HepG2 (cell line): ENCODE measurements around the gene POLA1.

Experiments used
- IRF1 ChIP-seq: sonication (generic); formaldehyde crosslinking; IDR thresholded peaks from 2 replicates; pipeline ENCODE4 v1.4.0; 2020; ENCODE audit warnings: low read depth, mild to moderate bottlenecking, missing genetic modification reagents
- MAFK ChIP-seq, 2 experiments: IDR thresholded peaks in 1 of 2; conservative IDR thresholded peaks in 1 of 2; 2 replicates each; pipeline ENCODE4 v1.6.1; 2011; ENCODE audit warnings: improper control_type of control experiment in 2 of 2, low read length in 2 of 2
- MYC ChIP-seq: sonication (generic); formaldehyde crosslinking; IDR thresholded peaks from 2 replicates; pipeline ENCODE4 v1.9.0; 2021; ENCODE audit warnings: missing genetic modification reagents, borderline replicate concordance
- POLR2A ChIP-seq, 2 experiments: IDR thresholded peaks; 2 replicates each; pipeline ENCODE4 v1.6.1; 2011; ENCODE audit warnings: low read depth in 2 of 2, low read length in 2 of 2, mild to moderate bottlenecking in 1 of 2, moderate library complexity in 1 of 2; ENCODE audit not compliant: insufficient read depth in 1 of 2
- RERE ChIP-seq: IDR thresholded peaks from 2 replicates; pipeline ENCODE4 v1.6.1; 2016; ENCODE audit warnings: low read depth, missing genetic modification reagents, missing compliant biosample characterization
- ZNF703 ChIP-seq: sonication (generic); formaldehyde crosslinking; IDR thresholded peaks from 2 replicates; pipeline ENCODE4 v1.5.1; 2020; ENCODE audit warnings: missing genetic modification reagents, mild to moderate bottlenecking, moderate library complexity, borderline replicate concordance
- ZSCAN20 ChIP-seq: sonication (generic); formaldehyde crosslinking; IDR thresholded peaks from 2 replicates; pipeline ENCODE4 v1.4.0; 2020; ENCODE audit warnings: missing genetic modification reagents, mild to moderate bottlenecking, borderline replicate concordance
- TF ChIP-seq, protein P1 (sequence below): sonication (generic); formaldehyde crosslinking; IDR thresholded peaks from 2 replicates; pipeline ENCODE4 v1.5.0; 2020; ENCODE audit warnings: mild to moderate bottlenecking, missing genetic modification reagents, moderate library complexity

DNA sequence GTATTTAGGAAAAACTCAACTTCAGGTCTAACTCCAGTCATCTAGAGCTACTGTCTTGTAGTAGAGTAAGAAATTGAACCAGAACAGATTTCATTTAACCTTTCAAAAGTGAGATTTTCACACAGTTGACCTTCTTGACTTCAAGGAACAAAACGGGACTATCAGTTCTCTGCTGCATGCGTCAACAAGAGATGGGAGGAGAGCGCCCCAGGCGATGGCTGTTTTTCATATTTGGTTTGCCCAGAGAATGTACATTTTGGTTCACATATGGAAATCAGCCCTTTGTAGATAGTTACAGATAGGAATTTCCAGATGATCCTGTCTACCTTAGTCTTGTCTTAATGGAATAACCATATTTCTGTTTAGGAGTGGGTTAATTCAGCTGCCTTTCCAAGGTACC is 158.1 kb downstream of the POLA1 start:
- no peak for TF ChIP-seq ZSCAN20 (CRISPR knock-in tag)
- no peak for TF ChIP-seq MAFK (conservative IDR thresholded peaks at IDR 0.05 in 1 of 2, IDR thresholded peaks at IDR 0.05 in 1 of 2; ENCODE audit: low read length in 2 of 2)
- TF ChIP-seq, protein P1, sequence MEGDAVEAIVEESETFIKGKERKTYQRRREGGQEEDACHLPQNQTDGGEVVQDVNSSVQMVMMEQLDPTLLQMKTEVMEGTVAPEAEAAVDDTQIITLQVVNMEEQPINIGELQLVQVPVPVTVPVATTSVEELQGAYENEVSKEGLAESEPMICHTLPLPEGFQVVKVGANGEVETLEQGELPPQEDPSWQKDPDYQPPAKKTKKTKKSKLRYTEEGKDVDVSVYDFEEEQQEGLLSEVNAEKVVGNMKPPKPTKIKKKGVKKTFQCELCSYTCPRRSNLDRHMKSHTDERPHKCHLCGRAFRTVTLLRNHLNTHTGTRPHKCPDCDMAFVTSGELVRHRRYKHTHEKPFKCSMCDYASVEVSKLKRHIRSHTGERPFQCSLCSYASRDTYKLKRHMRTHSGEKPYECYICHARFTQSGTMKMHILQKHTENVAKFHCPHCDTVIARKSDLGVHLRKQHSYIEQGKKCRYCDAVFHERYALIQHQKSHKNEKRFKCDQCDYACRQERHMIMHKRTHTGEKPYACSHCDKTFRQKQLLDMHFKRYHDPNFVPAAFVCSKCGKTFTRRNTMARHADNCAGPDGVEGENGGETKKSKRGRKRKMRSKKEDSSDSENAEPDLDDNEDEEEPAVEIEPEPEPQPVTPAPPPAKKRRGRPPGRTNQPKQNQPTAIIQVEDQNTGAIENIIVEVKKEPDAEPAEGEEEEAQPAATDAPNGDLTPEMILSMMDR (CRISPR knock-in tag) = no peak
- no peak for TF ChIP-seq MYC (CRISPR knock-in tag)
- TF ChIP-seq RERE (CRISPR knock-in tag) = no peak
- TF ChIP-seq ZNF703 (CRISPR knock-in tag) = no peak
- no peak for TF ChIP-seq POLR2A (IDR thresholded peaks at IDR 0.05; ENCODE audit: insufficient read depth in 1 of 2, low read depth in 2 of 2, low read length in 2 of 2)
- TF ChIP-seq IRF1 (CRISPR knock-in tag) = no peak
